Measurements from ENCODE around the gene TMC8.
"Not testable (repeated sequence)": the region's sequence is repeated elsewhere in the genome, so short reads cannot be mapped to it uniquely, and the experiment has no call there.

TMC8 gene

GRCh38 chr17:78115803-78116202, 14.8 kb upstream of the TMC8 start:
- WGBS, 2 experiments = 95 to 96% methylated on average over 16 of the region's 18 CpGs
- H3K27ac ChIP-seq (ENCODE audit: insufficient read depth, low read depth, low read length, poor library complexity, severe bottlenecking); H3K27me3 ChIP-seq (ENCODE audit: control insufficient read depth, insufficient read depth, low read length, poor library complexity, severe bottlenecking); H3K36me3 ChIP-seq (ENCODE audit: control insufficient read depth, insufficient read depth, low read length); H3K4me1 ChIP-seq (ENCODE audit: control insufficient read depth, insufficient read depth, low read length); H3K9me3 ChIP-seq (ENCODE audit: control insufficient read depth, low read length); H3K4me3 ChIP-seq (ENCODE audit: insufficient read depth, low read depth, low read length): not testable (repeated sequence)

GRCh38 chr17:78116411-78116810, 14.2 kb upstream of the TMC8 start:
- Histone ChIP-seq H3K4me3 (ENCODE audit: insufficient read depth, low read depth, low read length) (no peak overlapping the region), H3K27me3 (ENCODE audit: control insufficient read depth, insufficient read depth, low read length, poor library complexity, severe bottlenecking) (no peaks in the 10 kb centered on the region), H3K36me3 (ENCODE audit: control insufficient read depth, insufficient read depth, low read length) (no peaks in the 10 kb centered on the region), H3K4me1 (ENCODE audit: control insufficient read depth, insufficient read depth, low read length) (no peaks in the 10 kb centered on the region), H3K27ac (ENCODE audit: insufficient read depth, low read depth, low read length, poor library complexity, severe bottlenecking) (no peak overlapping the region), H3K9me3 (ENCODE audit: control insufficient read depth, low read length) (no peaks in the 10 kb centered on the region)
- WGBS, 2 experiments = 92 to 93% methylated on average over 9 of the region's 9 CpGs

GRCh38 chr17:78117027-78117981, 13.3 kb upstream of the TMC8 start:
- Histone ChIP-seq H3K27me3 (ENCODE audit: control insufficient read depth, insufficient read depth, low read length, poor library complexity, severe bottlenecking) (no peaks in the 10 kb centered on the region), H3K27ac (ENCODE audit: insufficient read depth, low read depth, low read length, poor library complexity, severe bottlenecking) (no peak overlapping the region), H3K4me3 (ENCODE audit: insufficient read depth, low read depth, low read length) (no peak overlapping the region), H3K4me1 (ENCODE audit: control insufficient read depth, insufficient read depth, low read length) (no peaks in the 10 kb centered on the region), H3K9me3 (ENCODE audit: control insufficient read depth, low read length) (no peaks in the 10 kb centered on the region), H3K36me3 (ENCODE audit: control insufficient read depth, insufficient read depth, low read length) (no peaks in the 10 kb centered on the region)
- 88 to 91% methylated on average over 41 of the region's 41 CpGs for WGBS, 2 experiments

- no peak overlapping the region for H3K4me3 ChIP-seq (ENCODE audit: insufficient read depth, low read depth, low read length)
- H3K36me3 ChIP-seq (ENCODE audit: control insufficient read depth, insufficient read depth, low read length) = no peaks in the 10 kb centered on the region
- no peaks in the 10 kb centered on the region for H3K9me3 ChIP-seq (ENCODE audit: control insufficient read depth, low read length)
- H3K27me3 ChIP-seq (ENCODE audit: control insufficient read depth, insufficient read depth, low read length, poor library complexity, severe bottlenecking) = no peaks in the 10 kb centered on the region
- H3K4me1 ChIP-seq (ENCODE audit: control insufficient read depth, insufficient read depth, low read length) = no peaks in the 10 kb centered on the region
- WGBS, 2 experiments = 93 to 95% methylated on average over 14 of the region's 14 CpGs
- no peak overlapping the region for H3K27ac ChIP-seq (ENCODE audit: insufficient read depth, low read depth, low read length, poor library complexity, severe bottlenecking)
These were observed 11.8 kb upstream of the TMC8 start for GRCh38 chr17:78118801-78119241.

- WGBS, 2 experiments = 95 to 97% methylated on average over 13 of the region's 13 CpGs
- no peak overlapping the region for H3K4me3 ChIP-seq (ENCODE audit: insufficient read depth, low read depth, low read length)
- no peaks in the 10 kb centered on the region for H3K27me3 ChIP-seq (ENCODE audit: control insufficient read depth, insufficient read depth, low read length, poor library complexity, severe bottlenecking)
- H3K36me3 ChIP-seq (ENCODE audit: control insufficient read depth, insufficient read depth, low read length) = no peaks in the 10 kb centered on the region
- no peaks in the 10 kb centered on the region for H3K9me3 ChIP-seq (ENCODE audit: control insufficient read depth, low read length)
- H3K4me1 ChIP-seq (ENCODE audit: control insufficient read depth, insufficient read depth, low read length) = no peaks in the 10 kb centered on the region
- H3K27ac ChIP-seq (ENCODE audit: insufficient read depth, low read depth, low read length, poor library complexity, severe bottlenecking) = no peak overlapping the region
These were observed 10.0 kb upstream of the TMC8 start for GRCh38 chr17:78120537-78120936.

GRCh38 chr17:78120971-78121800, 9.4 kb upstream of the TMC8 start:
- WGBS, 2 experiments = 90 to 92% methylated on average over 35 of the region's 35 CpGs
- H3K4me1 ChIP-seq (ENCODE audit: control insufficient read depth, insufficient read depth, low read length) = no peaks in the 10 kb centered on the region
- H3K27ac ChIP-seq (ENCODE audit: insufficient read depth, low read depth, low read length, poor library complexity, severe bottlenecking) = no peak overlapping the region
- H3K36me3 ChIP-seq (ENCODE audit: control insufficient read depth, insufficient read depth, low read length) = no peaks in the 10 kb centered on the region
- H3K4me3 ChIP-seq (ENCODE audit: insufficient read depth, low read depth, low read length) = no peak overlapping the region
- H3K27me3 ChIP-seq (ENCODE audit: control insufficient read depth, insufficient read depth, low read length, poor library complexity, severe bottlenecking) = no peaks in the 10 kb centered on the region
- no peaks in the 10 kb centered on the region for H3K9me3 ChIP-seq (ENCODE audit: control insufficient read depth, low read length)

GRCh38 chr17:78121801-78122215, 8.8 kb upstream of the TMC8 start:
- H3K4me3 ChIP-seq (ENCODE audit: insufficient read depth, low read depth, low read length) = no peak overlapping the region
- no peaks in the 10 kb centered on the region for H3K9me3 ChIP-seq (ENCODE audit: control insufficient read depth, low read length)
- H3K4me1 ChIP-seq (ENCODE audit: control insufficient read depth, insufficient read depth, low read length) = no peaks in the 10 kb centered on the region
- 83 to 84% methylated on average over 11 of the region's 11 CpGs for WGBS, 2 experiments
- H3K36me3 ChIP-seq (ENCODE audit: control insufficient read depth, insufficient read depth, low read length) = no peaks in the 10 kb centered on the region
- H3K27ac ChIP-seq (ENCODE audit: insufficient read depth, low read depth, low read length, poor library complexity, severe bottlenecking) = no peak overlapping the region
- H3K27me3 ChIP-seq (ENCODE audit: control insufficient read depth, insufficient read depth, low read length, poor library complexity, severe bottlenecking) = no peaks in the 10 kb centered on the region

- peaks cover under 1% of the 10 kb centered on the region for H3K27me3 ChIP-seq (ENCODE audit: control insufficient read depth, insufficient read depth, low read length, poor library complexity, severe bottlenecking)
These were observed 8.2 kb upstream of the TMC8 start for GRCh38 chr17:78122216-78122930.

GRCh38 chr17:78122931-78123249, 7.7 kb upstream of the TMC8 start:
- H3K27me3 ChIP-seq (ENCODE audit: control insufficient read depth, insufficient read depth, low read length, poor library complexity, severe bottlenecking) = peaks cover 6% of the 10 kb centered on the region
- peaks cover 8% of the 10 kb centered on the region for H3K4me1 ChIP-seq (ENCODE audit: control insufficient read depth, insufficient read depth, low read length)
- 85 to 87% methylated on average over 4 of the region's 4 CpGs for WGBS, 2 experiments
- no peak overlapping the region for H3K27ac ChIP-seq (ENCODE audit: insufficient read depth, low read depth, low read length, poor library complexity, severe bottlenecking)
- no peaks in the 10 kb centered on the region for H3K36me3 ChIP-seq (ENCODE audit: control insufficient read depth, insufficient read depth, low read length)
- H3K9me3 ChIP-seq (ENCODE audit: control insufficient read depth, low read length) = no peaks in the 10 kb centered on the region
- H3K4me3 ChIP-seq (ENCODE audit: insufficient read depth, low read depth, low read length) = no peak overlapping the region

More at GRCh38 chr17:78122216-78122930, 8.2 kb upstream of the TMC8 start:
- H3K27ac ChIP-seq (ENCODE audit: insufficient read depth, low read depth, low read length, poor library complexity, severe bottlenecking) = no peak overlapping the region
- no peaks in the 10 kb centered on the region for H3K9me3 ChIP-seq (ENCODE audit: control insufficient read depth, low read length)
- peaks cover 4% of the 10 kb centered on the region for H3K4me1 ChIP-seq (ENCODE audit: control insufficient read depth, insufficient read depth, low read length)
- WGBS, 2 experiments = 91 to 92% methylated on average over 23 of the region's 23 CpGs
- H3K36me3 ChIP-seq (ENCODE audit: control insufficient read depth, insufficient read depth, low read length) = no peaks in the 10 kb centered on the region
- H3K4me3 ChIP-seq (ENCODE audit: insufficient read depth, low read depth, low read length) = no peak overlapping the region

Measured in ectodermal cell (in vitro differentiated cells).